Small intestine (tissue), 7 donors: ENCODE results near the gene KCNC4. TPM values are rescaled to one million over a fixed set of nuclear protein-coding genes. Genes with fewer than 3 reads are reported as not detected.
A peak's percentile ranks its signal among the peaks of the same experiment; 100 is the strongest.

ENCODE experiments used
- DNase-seq, 2 donors: peaks; one replicate each; pipeline versions ENCODE4 v3.0.0 to v3.0.0-alpha.2; 2013
- FAIRE-seq: peaks from 2 replicates; lab custom pipeline; 2012; peaks lifted over from hg19 to GRCh38; lab: Jason Lieb, UNC
- H3K27ac ChIP-seq, 3 donors: one replicate each; pipeline ENCODE4 v1.5.1; 2013; ENCODE audit warnings: low read length in 2 of 3, mild to moderate bottlenecking in 2 of 3, control low read depth in 1 of 3, inconsistent platforms in 1 of 3, low read depth in 1 of 3, moderate library complexity in 1 of 3
- H3K27me3 ChIP-seq, 3 donors: one replicate each; pipeline ENCODE4 v1.6.1; 2013; ENCODE audit warnings: low read length in 3 of 3, inconsistent platforms in 1 of 3; ENCODE audit not compliant: control insufficient read depth in 3 of 3, insufficient read depth in 3 of 3
- H3K36me3 ChIP-seq, 3 donors: one replicate each; pipeline ENCODE4 v1.6.1; 2013; ENCODE audit warnings: low read length in 3 of 3, inconsistent platforms in 1 of 3, low read depth in 1 of 3, mild to moderate bottlenecking in 1 of 3, moderate library complexity in 1 of 3; ENCODE audit not compliant: control insufficient read depth in 3 of 3, insufficient read depth in 2 of 3
- H3K4me1 ChIP-seq, 3 donors: one replicate each; pipeline ENCODE4 v1.6.1; 2013; ENCODE audit warnings: low read length in 2 of 3, inconsistent platforms in 1 of 3, low read depth in 1 of 3, mild to moderate bottlenecking in 1 of 3, moderate library complexity in 1 of 3; ENCODE audit not compliant: control insufficient read depth in 3 of 3, insufficient read depth in 2 of 3
- H3K4me3 ChIP-seq, 3 donors: one replicate each; pipeline ENCODE4 v1.5.1; 2013; ENCODE audit warnings: low read length in 3 of 3, control low read depth in 1 of 3, inconsistent platforms in 1 of 3, low read depth in 1 of 3, mild to moderate bottlenecking in 1 of 3, moderate library complexity in 1 of 3
- H3K9me3 ChIP-seq, 2 donors: one replicate each; pipeline ENCODE4 v1.6.1; 2013; ENCODE audit warnings: low read depth in 1 of 2, low read length in 1 of 2; ENCODE audit not compliant: control insufficient read depth in 2 of 2, insufficient read depth in 1 of 2
- WGBS, 3 donors: extraction: QIAGEN DNeasy Blood & Tissue Kit; methylation state at CpG; one replicate each; pipeline ENCODE4 v1.1.7; 2013; 5-methylcytosine and 5-hydroxymethylcytosine counted together
- polyA plus RNA-seq, 4 donors: library from polyadenylated mRNA; stranded (reverse) in 3 of 4; unstranded in 1 of 4; fragments of 200-250 nt in 3 of 4; fragments of 120-200 nt in 1 of 4; gene quantifications; one replicate each; pipeline versions ENCODE4 v1.2.1 to v1.2.3, GENCODE V29; 2013
- donor health status: healthy with polysubstance abuse.
- donor health status: control.
- donor health status: control.
- donor health status: Bipolar disorder and iron deficiency.
- donor health status: healthy.

KCNC4 gene
- polyA plus RNA-seq, 4 donors = under 0.01 to 3.7 (median 2.1) TPM

DNA sequence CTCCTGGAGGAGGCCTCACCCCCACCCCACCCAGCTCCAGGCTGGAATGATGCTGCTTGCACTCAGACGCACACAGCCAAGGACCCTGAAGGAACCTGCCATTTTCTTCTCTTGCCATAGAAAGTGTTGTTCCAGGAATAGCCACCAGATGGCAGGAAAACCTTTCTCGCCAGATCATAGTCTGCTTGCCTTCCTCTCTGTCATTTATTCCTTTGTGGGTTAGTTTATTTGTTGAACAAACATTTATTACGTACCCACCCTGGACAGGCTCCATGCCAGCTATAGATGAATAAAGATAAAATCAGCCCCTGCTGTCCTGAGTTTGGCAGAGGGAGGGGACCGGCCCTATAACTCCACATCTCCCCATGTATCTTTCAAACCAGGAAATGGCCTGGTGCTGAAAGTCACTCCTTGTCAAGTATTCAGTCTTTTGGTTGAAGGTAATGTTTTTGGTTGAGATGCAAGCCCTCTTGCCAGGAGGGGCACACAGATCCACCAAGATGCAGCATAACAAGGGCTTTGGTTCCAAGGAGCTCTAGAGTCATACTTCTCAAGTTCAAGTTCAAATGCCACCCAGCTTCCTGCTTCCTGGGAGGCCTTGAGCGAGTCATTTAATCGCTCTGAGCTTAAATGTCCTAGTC, 7.0 kb upstream of the KCNC4 start:
- H3K36me3 ChIP-seq = no peaks in the 10 kb centered on the region
- no peak overlapping the region for H3K4me3 ChIP-seq
- peaks cover 0 to 2% (median 0%) of the 10 kb centered on the region in 3 donors for H3K4me1 ChIP-seq
- peak; percentile 76 to 83 for DNase-seq
- FAIRE-seq = no peak
- no peaks in the 10 kb centered on the region for H3K9me3 ChIP-seq
- peak overlapping the region in 1 of 3 donors; percentile 78 for H3K27ac ChIP-seq
- peaks cover 0 to 11% (median 0%) of the 10 kb centered on the region in 3 donors for H3K27me3 ChIP-seq
- WGBS, 3 donors = 24 to 29% (median 28%) methylated on average over 6 of the region's 6 CpGs

DNA sequence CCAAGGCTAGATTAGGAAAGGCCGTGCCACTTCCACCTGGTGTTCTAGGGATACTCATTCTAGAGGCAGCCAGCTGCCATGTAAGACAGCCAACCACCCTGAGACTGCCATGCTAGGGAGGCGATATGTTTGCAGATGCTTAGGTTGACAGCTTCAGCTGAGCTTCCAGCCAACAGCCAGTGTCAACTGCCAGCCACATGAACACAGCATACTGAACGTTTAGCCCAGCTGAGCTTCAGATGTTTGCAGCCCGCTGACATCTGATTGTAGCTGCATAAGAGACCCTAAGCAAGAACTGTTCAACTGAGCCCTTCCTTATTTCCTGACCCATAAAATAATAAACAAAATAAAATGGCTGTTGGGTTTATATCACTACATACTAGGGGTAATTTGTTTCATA, 5.0 kb upstream of the KCNC4 start:
- H3K9me3 ChIP-seq = no peaks in the 10 kb centered on the region
- no peak for DNase-seq
- no peaks in the 10 kb centered on the region for H3K36me3 ChIP-seq
- H3K27ac ChIP-seq = no peak overlapping the region
- FAIRE-seq = no peak
- 83 to 91% (median 85%) methylated on average over 4 of the region's 4 CpGs for WGBS, 3 donors
- H3K4me1 ChIP-seq = peaks cover 0 to 8% (median 2%) of the 10 kb centered on the region in 3 donors
- H3K27me3 ChIP-seq = peaks cover 0 to 21% (median 0%) of the 10 kb centered on the region in 3 donors
- H3K4me3 ChIP-seq = no peak overlapping the region

DNA sequence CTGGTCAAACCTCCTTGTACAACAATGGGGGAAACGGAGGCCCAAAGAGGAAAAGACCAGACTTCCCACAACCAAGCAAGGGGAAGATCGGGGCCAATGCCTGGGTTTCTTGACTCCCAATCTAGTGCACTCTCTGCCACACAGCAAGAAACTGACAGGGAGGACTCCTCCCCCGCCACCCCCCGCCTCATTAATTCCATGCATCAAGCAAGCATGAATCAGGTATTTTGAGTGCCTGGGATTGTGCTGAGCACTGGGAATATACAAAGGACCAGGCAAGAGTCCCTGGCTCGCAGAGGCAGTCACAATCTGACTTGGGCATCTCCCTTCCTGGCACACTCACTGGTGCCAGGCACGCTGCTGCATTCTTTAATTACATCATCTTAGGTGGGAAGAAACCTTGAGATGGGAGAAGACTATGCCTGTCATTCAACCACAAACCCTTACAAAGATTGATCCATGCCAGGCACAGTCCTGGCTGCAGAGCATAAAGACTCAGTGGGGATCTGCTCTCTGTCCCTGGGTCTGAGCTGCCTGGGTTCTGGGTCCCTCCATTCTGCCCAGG, 4.4 kb upstream of the KCNC4 start:
- no peaks in the 10 kb centered on the region for H3K9me3 ChIP-seq
- no peak for FAIRE-seq
- no peak overlapping the region for H3K4me3 ChIP-seq
- H3K27ac ChIP-seq = no peak overlapping the region
- 88 to 89% (median 89%) methylated on average over 6 of the region's 6 CpGs for WGBS, 3 donors
- no peaks in the 10 kb centered on the region for H3K36me3 ChIP-seq
- peaks cover 0 to 8% (median 2%) of the 10 kb centered on the region in 3 donors for H3K4me1 ChIP-seq
- H3K27me3 ChIP-seq = peaks cover 0 to 21% (median 0%) of the 10 kb centered on the region in 3 donors
- DNase-seq = no peak

DNA sequence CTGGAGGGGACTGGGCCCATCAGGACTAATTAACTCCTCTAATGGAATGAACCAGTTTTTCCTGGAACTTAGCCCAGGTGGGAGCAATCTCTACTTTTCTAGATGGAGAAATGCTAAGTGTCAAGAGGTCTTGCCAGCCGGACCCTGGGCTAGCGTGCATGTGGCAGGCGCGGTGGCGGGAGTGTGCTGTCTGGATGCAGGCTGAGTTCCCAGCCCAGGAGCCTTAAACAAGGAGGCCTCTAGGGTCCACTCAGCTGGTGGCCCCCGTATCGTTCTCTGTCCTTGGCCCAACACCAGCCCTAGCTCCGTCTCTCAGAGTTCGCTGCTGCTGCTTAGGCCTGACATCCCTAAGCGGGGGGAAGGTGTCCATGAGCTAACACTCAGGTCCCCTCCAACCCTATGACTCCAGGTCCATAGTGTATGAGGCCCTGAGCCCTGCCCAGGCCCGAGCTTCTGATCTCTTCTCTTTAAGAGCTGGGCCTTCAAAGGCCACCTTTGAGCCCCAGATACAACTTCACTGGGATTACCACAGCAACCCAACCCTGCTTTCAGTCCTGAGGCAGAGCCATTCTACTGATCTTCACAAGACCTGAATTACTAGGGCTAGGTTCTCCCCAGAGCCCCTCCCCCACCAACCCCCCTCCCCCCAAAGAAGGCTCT, 3.7 kb upstream of the KCNC4 start:
- H3K27me3 ChIP-seq = peaks cover 0 to 25% (median 2%) of the 10 kb centered on the region in 3 donors
- FAIRE-seq (no peak), DNase-seq (peak in 1 of 2 donors; percentile 58)
- peaks cover 0 to 13% (median 2%) of the 10 kb centered on the region in 3 donors for H3K4me1 ChIP-seq
- no peak overlapping the region for H3K4me3 ChIP-seq
- H3K27ac ChIP-seq = no peak overlapping the region
- 86 to 88% (median 87%) methylated on average over 11 of the region's 11 CpGs for WGBS, 3 donors
- H3K9me3 ChIP-seq = no peaks in the 10 kb centered on the region
- H3K36me3 ChIP-seq = no peaks in the 10 kb centered on the region

DNA sequence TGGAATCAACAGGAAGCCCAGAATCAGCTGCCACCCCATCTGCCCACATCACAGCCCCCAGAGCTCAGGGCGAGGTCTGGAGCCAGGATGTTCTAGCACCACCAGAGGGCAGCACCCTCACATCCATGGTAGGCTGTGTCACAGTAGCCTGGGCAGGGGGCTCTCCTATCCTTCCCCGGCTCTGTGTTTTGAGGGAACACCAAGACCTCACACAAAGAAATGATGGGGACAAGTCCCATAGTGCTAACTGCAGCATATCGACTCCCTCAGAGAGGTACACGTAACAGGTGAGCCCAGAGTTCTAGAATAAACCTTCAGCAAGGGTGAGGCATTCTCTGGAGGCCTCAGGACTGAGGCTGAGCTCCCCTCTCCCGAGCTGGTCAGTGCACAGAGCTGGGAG, 2.3 kb upstream of the KCNC4 start:
- FAIRE-seq = no peak

DNA sequence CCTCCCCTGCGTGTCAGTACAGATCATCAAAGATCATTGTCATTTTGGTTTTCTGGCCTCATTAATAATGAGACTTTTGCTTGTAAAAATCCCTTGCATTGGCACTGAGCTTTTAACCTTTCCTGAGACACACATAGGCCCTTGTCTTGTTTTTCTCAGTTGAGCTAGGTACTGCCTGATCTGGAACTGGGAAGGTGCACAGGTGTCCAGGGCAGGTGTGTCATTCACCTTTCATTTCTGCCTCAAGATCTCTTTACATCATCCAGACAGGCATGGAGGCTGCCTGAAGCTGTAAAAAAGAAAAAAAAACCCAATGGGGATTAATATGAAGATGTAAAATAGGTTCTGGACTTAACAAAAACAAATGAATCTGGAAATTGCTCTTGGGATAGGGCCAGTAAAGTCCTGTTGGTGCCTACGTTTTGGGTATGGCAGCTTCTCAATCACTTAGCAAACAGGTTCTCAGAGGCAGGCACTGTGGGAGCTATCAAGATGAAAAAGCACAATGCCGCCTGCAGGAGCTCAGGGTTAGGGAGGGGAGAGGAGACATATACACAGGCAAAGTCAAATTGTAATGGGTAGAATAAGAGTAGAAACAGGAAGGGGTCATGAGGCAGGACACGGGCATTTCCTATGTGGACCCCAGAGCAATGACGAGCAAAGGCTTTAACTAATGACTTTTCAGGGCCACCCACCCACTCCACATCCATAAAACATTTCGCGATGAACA, 1.0 kb upstream of the KCNC4 start:
- Histone ChIP-seq H3K27ac (peak overlapping the region; percentile 45 to 90 (median 55)), H3K4me1 (peaks cover 0 to 14% (median 0%) of the 10 kb centered on the region in 3 donors), H3K4me3 (peak overlapping the region in 2 of 3 donors; percentile 31 to 75), H3K9me3 (no peaks in the 10 kb centered on the region), H3K36me3 (no peaks in the 10 kb centered on the region), H3K27me3 (peaks cover 0 to 48% (median 7%) of the 10 kb centered on the region in 3 donors)
- DNase-seq = peak; percentile 15 to 18
- WGBS, 3 donors = 26 to 41% (median 40%) methylated on average over 7 of the region's 7 CpGs
- FAIRE-seq = no peak

More for the DNA sequence above, 2.3 kb upstream of the KCNC4 start:
- H3K4me1 ChIP-seq = peaks cover 0 to 14% (median 2%) of the 10 kb centered on the region in 3 donors
- 20 to 24% (median 23%) methylated on average over 4 to 5 of the region's 5 CpGs for WGBS, 3 donors
- H3K27me3 ChIP-seq = peaks cover 0 to 38% (median 7%) of the 10 kb centered on the region in 3 donors
- DNase-seq = peak; percentile 54 to 74
- no peaks in the 10 kb centered on the region for H3K9me3 ChIP-seq
- H3K4me3 ChIP-seq = no peak overlapping the region
- H3K36me3 ChIP-seq = no peaks in the 10 kb centered on the region
- H3K27ac ChIP-seq = no peak overlapping the region

DNA sequence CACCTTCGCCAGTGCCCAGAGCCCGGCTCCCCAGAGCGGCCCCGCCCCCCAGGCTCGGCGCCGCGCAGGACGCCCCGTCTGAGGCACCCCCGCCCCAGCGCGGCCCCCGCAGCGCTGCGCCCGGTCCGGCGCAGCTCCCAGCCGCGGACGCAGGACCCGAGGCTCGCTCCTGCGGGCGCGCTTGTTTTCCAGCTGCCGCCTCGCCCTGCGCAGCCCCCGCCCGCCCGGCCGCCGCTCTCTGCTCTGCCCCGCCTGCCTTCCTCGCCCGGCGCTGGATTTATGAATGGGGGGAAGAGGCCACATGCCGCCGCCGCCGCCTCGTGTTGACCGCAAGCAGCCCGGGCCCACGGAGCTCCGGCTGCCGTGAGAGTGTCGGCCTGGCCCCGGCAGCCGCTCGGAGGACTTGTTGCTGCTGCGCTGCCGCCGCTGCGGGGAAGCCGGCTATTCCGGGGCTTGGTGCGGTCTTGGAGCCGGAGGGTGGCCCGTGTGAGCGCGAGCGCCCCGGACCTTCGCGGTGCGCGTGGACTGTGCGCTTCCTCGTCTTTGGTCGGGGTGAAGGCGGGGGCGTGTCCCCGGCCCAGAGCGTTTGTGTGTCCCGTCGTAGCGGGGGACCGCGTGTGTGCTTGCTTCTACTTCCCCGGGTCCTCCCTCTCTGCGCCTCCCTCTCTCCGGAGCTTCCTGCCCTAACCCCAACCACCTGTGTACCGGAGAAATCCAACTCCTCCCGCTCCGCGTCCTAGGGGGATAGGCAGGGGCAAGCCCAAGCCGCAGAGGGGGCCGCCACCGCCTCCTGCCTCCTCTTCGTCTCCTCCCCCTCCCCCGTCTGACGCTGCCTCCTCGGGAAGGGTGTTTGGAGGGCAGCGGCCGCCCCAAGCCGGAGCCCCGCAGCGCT, 736 bp downstream of the KCNC4 start:
- Histone ChIP-seq H3K4me3 (peak overlapping the region; percentile 39 to 75 (median 58)), H3K27me3 (peaks cover 0 to 48% (median 7%) of the 10 kb centered on the region in 3 donors), H3K9me3 (no peaks in the 10 kb centered on the region), H3K27ac (peak overlapping the region in 2 of 3 donors; percentile 42 to 78), H3K4me1 (peaks cover 0 to 14% (median 0%) of the 10 kb centered on the region in 3 donors), H3K36me3 (peaks cover 0 to 3% (median 0%) of the 10 kb centered on the region in 3 donors)
- DNase-seq (peak; percentile 44 to 75), FAIRE-seq (no peak)
- 0 to 1% (median 0%) methylated on average over 44 to 101 of the region's 101 CpGs for WGBS, 3 donors
